ENCODE measurements around the gene SLC5A1. TPM values are rescaled to one million over a fixed set of nuclear protein-coding genes. Genes with fewer than 3 reads are reported as not detected.

Gene SLC5A1
- total and polyA plus RNA-seq, 11 donors: 22.1 to 181 (median 103) TPM

DNA sequence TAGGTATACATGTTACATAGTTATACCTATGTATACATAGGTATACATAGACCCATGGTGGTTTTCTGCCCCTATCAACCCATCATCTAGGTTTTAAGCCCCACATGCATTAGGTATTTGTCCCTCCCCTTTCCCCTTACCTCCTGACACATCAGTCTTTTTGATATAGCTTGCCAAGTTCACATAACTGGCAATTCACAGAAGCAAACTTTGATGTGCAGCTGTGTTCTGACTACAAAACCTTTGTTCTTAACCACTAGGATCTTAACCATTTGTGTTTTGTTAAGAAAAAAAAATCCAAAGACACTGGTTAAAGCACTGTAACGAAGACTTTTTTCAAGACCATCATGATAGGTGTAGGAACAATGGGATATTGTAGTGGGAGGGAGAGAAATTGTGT, 42.9 kb upstream of the SLC5A1 start:
- no peak for TF ChIP-seq POLR2A (IDR thresholded peaks at IDR 0.05)
- TF ChIP-seq, protein P1, sequence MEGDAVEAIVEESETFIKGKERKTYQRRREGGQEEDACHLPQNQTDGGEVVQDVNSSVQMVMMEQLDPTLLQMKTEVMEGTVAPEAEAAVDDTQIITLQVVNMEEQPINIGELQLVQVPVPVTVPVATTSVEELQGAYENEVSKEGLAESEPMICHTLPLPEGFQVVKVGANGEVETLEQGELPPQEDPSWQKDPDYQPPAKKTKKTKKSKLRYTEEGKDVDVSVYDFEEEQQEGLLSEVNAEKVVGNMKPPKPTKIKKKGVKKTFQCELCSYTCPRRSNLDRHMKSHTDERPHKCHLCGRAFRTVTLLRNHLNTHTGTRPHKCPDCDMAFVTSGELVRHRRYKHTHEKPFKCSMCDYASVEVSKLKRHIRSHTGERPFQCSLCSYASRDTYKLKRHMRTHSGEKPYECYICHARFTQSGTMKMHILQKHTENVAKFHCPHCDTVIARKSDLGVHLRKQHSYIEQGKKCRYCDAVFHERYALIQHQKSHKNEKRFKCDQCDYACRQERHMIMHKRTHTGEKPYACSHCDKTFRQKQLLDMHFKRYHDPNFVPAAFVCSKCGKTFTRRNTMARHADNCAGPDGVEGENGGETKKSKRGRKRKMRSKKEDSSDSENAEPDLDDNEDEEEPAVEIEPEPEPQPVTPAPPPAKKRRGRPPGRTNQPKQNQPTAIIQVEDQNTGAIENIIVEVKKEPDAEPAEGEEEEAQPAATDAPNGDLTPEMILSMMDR (IDR thresholded peaks at IDR 0.05): no peak

DNA sequence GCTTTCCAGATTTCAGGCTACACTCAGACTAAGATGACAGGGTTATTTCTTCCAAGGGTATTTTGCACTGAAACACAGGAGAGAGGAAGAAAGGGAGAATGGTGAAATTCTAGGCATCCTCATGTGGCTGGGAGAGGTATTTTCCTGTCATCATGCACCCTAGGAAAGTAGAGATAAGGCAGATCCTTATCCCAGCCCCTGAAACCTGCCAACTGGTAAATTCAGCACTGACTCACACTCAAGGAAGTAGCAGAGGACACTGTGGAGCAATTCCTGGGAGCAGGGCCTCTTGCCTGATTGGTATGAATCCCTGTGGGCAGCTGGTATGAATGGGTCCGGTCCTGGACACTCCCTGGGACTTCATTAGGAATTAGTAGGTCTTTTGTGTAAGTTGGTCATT, 37.6 kb upstream of the SLC5A1 start:
- no peak overlapping the region for H3K4me3 ChIP-seq
- TF ChIP-seq, protein P1 (IDR thresholded peaks at IDR 0.05): no peak
- no peak for TF ChIP-seq POLR2A (IDR thresholded peaks at IDR 0.05)

More for the DNA sequence above, 42.9 kb upstream of the SLC5A1 start:
- Histone ChIP-seq H3K4me3 (no peak overlapping the region), H3K27me3 (no peaks in the 10 kb centered on the region), H3K36me3 (no peaks in the 10 kb centered on the region), H3K27ac (no peak overlapping the region), H3K9me3 (no peaks in the 10 kb centered on the region), H3K4me1 (no peaks in the 10 kb centered on the region)
- no peak for DNase-seq
- no peak for ATAC-seq
- WGBS, 4 donors: 63 to 82% (median 75%) methylated on average over 1 of the region's 1 CpG
- intact Hi-C loops (cut with DNase I): no loop called here

DNA sequence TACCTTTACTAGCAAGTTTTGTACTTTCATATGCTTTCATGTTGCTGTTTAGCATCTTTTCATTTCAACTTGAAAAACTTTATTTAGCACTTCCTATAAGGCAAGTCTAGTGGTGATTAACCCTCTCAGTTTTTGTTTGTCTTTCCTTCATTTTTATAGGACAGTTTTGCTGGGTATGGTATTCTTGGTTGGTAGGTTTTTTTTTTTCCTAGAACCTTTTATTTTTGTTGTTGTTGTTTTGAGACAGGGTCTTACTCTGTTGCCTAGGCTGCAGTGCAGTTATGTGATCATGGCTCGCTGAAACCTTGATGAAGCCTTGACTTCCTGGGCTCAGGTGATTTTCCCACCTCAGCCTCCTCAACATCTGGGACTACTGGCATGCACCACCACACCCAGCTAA, 29.9 kb upstream of the SLC5A1 start:
- intact Hi-C loops (cut with DNase I): no loop called here
- Histone ChIP-seq H3K36me3 (no peaks in the 10 kb centered on the region), H3K27ac (no peak overlapping the region), H3K4me1 (no peaks in the 10 kb centered on the region), H3K9me3 (peaks cover 0 to 46% (median 28%) of the 10 kb centered on the region in 12 donors), H3K4me3 (no peak overlapping the region), H3K27me3 (no peaks in the 10 kb centered on the region)
- ATAC-seq: no peak
- TF ChIP-seq, protein P1 (IDR thresholded peaks at IDR 0.05): no peak
- TF ChIP-seq POLR2A (IDR thresholded peaks at IDR 0.05): no peak
- DNase-seq: no peak
- 89 to 97% (median 90%) methylated on average over 1 of the region's 1 CpG for WGBS, 4 donors

More for the DNA sequence above, 37.6 kb upstream of the SLC5A1 start:
- 63 to 89% (median 79%) methylated on average over 1 of the region's 1 CpG for WGBS, 4 donors
- no peaks in the 10 kb centered on the region for H3K36me3 ChIP-seq
- peaks cover 0 to 6% (median 0%) of the 10 kb centered on the region in 12 donors for H3K9me3 ChIP-seq
- no peak for DNase-seq
- intact Hi-C loops (cut with DNase I): no loop called here
- no peak for ATAC-seq
- no peak overlapping the region for H3K27ac ChIP-seq
- H3K4me1 ChIP-seq: no peaks in the 10 kb centered on the region
- peaks cover 0 to 2% (median 0%) of the 10 kb centered on the region in 9 donors for H3K27me3 ChIP-seq

DNA sequence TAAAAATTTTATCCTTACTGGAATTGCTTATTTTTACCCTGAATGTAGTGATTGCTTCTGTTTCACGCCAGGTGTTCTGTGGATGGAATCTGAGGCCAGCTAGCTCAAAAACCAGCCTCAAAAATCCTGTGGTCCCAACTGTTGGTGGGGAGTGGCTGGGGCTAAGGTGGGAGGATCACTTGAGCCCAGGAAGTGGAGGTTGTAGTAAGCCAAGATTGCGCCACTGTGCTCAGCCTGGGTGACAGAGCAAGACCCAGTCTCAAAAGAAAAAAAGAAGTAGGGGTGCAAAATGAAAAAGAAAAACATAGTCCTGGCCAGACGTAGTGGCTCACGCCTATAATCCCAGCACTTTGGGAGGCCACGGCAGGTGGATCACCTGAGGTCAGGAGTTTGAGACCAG, 27.0 kb upstream of the SLC5A1 start:
- Histone ChIP-seq H3K9me3 (peaks cover 0 to 41% (median 28%) of the 10 kb centered on the region in 12 donors), H3K27me3 (no peaks in the 10 kb centered on the region), H3K4me3 (no peak overlapping the region), H3K36me3 (no peaks in the 10 kb centered on the region), H3K27ac (no peak overlapping the region), H3K4me1 (no peaks in the 10 kb centered on the region)
- WGBS, 4 donors: 84 to 91% (median 88%) methylated on average over 5 of the region's 5 CpGs
- TF ChIP-seq, protein P1 (IDR thresholded peaks at IDR 0.05): no peak
- TF ChIP-seq POLR2A (IDR thresholded peaks at IDR 0.05): no peak
- DNase-seq: no peak
- intact Hi-C loops (cut with DNase I): no loop called here
- ATAC-seq: no peak
